Testis (tissue), 3 donors: ENCODE results near the gene PSENEN. TPM values are rescaled to one million over a fixed set of nuclear protein-coding genes. Genes with fewer than 3 reads are reported as not detected.

Source experiments
- DNase-seq: peaks from one replicate; pipeline ENCODE4 v3.0.0-alpha.2; 2019
- H3K27ac ChIP-seq, 2 donors: fragments of 200-600 bp; sonication (generic); one replicate each; pipeline ENCODE4 v1.5.1; 2019
- H3K27me3 ChIP-seq: fragments of 200-600 bp; sonication (generic); one replicate; pipeline ENCODE4 v1.5.1; 2019
- H3K36me3 ChIP-seq: fragments of 200-600 bp; sonication (generic); one replicate; pipeline ENCODE4 v1.5.1; 2017; ENCODE audit warnings: low read depth; ENCODE audit errors: missing control alignments
- H3K4me1 ChIP-seq: fragments of 200-600 bp; sonication (generic); one replicate; pipeline ENCODE4 v1.5.1; 2019
- H3K4me3 ChIP-seq, 2 donors: fragments of 200-600 bp; sonication (generic); one replicate each; pipeline ENCODE4 v1.5.1; 2017 to 2019
- H3K9me3 ChIP-seq: fragments of 200-600 bp; sonication (generic); one replicate; pipeline ENCODE4 v1.5.1; 2017
- CTCF ChIP-seq, 3 experiments: fragments of 450-650 bp in 2 of 3; fragments of 200-600 bp in 1 of 3; sonication (generic) in 1 of 3; IDR thresholded peaks; one replicate each; pipeline ENCODE4 v1.5.1; 2016 to 2019; ENCODE audit warnings: antibody characterized with exemption in 3 of 3, mild to moderate bottlenecking in 2 of 3, moderate library complexity in 1 of 3
- POLR2A ChIP-seq: fragments of 450-650 bp; IDR thresholded peaks from one replicate; pipeline ENCODE4 v1.6.1; 2017; ENCODE audit warnings: antibody characterized with exemption, mild to moderate bottlenecking, moderate library complexity
- WGBS, 2 donors: methylation state at CpG; one replicate each; pipeline ENCODE4 v1.1.5; 2018; 5-methylcytosine and 5-hydroxymethylcytosine counted together
- intact Hi-C: fragments of 100-400 bp; cut with DNase I; formaldehyde crosslinking; loops from one replicate; pipeline ENCODE4 v1.15.1; 2023; ENCODE audit warnings: low total_unique reads
- polyA plus RNA-seq: library from polyadenylated mRNA; stranded (reverse); fragments of 350-450 nt; fragmentation: Illumina TruSeq; extraction: RNeasy Lipid Tissue Mini Kit (QIAGEN cat#74804); gene quantifications from one replicate; pipeline ENCODE4 v1.2.3, GENCODE V29; 2014; ENCODE audit warnings: low read depth, low replicate concordance; ENCODE audit not compliant: insufficient read depth
- total RNA-seq, 2 donors: library from RNA; depleted of rRNA; stranded (reverse); fragments of >200 nt; gene quantifications; one replicate each; pipeline ENCODE4 v1.2.3, GENCODE V29; 2016

Gene PSENEN
- total and polyA plus RNA-seq, 3 donors from 2014 or later: 100 to 303 (median 121) TPM

GRCh38 chr19:35712567-35713505 lies 32.6 kb upstream of the PSENEN start:
- no peak for TF ChIP-seq POLR2A
- no peak for TF ChIP-seq CTCF (IDR thresholded peaks at IDR 0.05)
- Histone ChIP-seq H3K4me1 (peaks cover 10% of the 10 kb centered on the region), H3K4me3 (no peak overlapping the region), H3K36me3 (no peaks in the 10 kb centered on the region), H3K9me3 (no peaks in the 10 kb centered on the region), H3K27ac (no peak overlapping the region), H3K27me3 (no peaks in the 10 kb centered on the region)
- intact Hi-C loops: loop anchor here (10.0 kb wide), 1 partner anchor 168 kb away; the partner anchor contains the start of gene TMEM147
- WGBS, 2 donors: 80 to 82% methylated on average over 9 to 11 of the region's 11 CpGs
- no peak for DNase-seq

GRCh38 chr19:35713506-35713850 lies 32.0 kb upstream of the PSENEN start:
- no peak overlapping the region for H3K4me3 ChIP-seq
- no peak overlapping the region for H3K27ac ChIP-seq
- H3K27me3 ChIP-seq: no peaks in the 10 kb centered on the region
- DNase-seq: no peak
- intact Hi-C loops: loop anchor here (10.0 kb wide), 1 partner anchor 169 kb away; the partner anchor contains the start of gene TMEM147
- H3K4me1 ChIP-seq: peaks cover 10% of the 10 kb centered on the region
- WGBS, 2 donors: 80 to 94% methylated on average over 2 of the region's 2 CpGs
- H3K36me3 ChIP-seq: no peaks in the 10 kb centered on the region
- TF ChIP-seq POLR2A (no peak), CTCF (IDR thresholded peaks at IDR 0.05) (no peak)
- H3K9me3 ChIP-seq: no peaks in the 10 kb centered on the region

GRCh38 chr19:35713904-35714495 lies 31.5 kb upstream of the PSENEN start:
- no peak for TF ChIP-seq POLR2A
- no peak for TF ChIP-seq CTCF (IDR thresholded peaks at IDR 0.05)
- Histone ChIP-seq H3K36me3 (no peaks in the 10 kb centered on the region), H3K27me3 (no peaks in the 10 kb centered on the region), H3K27ac (no peak overlapping the region), H3K4me3 (no peak overlapping the region), H3K9me3 (no peaks in the 10 kb centered on the region), H3K4me1 (peaks cover 12% of the 10 kb centered on the region)
- no peak for DNase-seq
- WGBS, 2 donors: 79 to 89% methylated on average over 10 to 12 of the region's 12 CpGs
- intact Hi-C loops: loop anchor here (10.0 kb wide), 1 partner anchor 169 kb away; the partner anchor contains the start of gene TMEM147

- H3K4me1 ChIP-seq: peaks cover 20% of the 10 kb centered on the region
- no peaks in the 10 kb centered on the region for H3K9me3 ChIP-seq
- no peak overlapping the region for H3K4me3 ChIP-seq
- intact Hi-C loops: loop anchor here (10.0 kb wide), 1 partner anchor 170 kb away; the partner anchor contains the start of gene TMEM147
- no peaks in the 10 kb centered on the region for H3K27me3 ChIP-seq
- H3K27ac ChIP-seq: no peak overlapping the region
- TF ChIP-seq POLR2A (no peak), CTCF (IDR thresholded peaks at IDR 0.05) (no peak)
- WGBS, 2 donors: 70 to 78% methylated on average over 10 to 14 of the region's 14 CpGs
- no peak for DNase-seq
- no peaks in the 10 kb centered on the region for H3K36me3 ChIP-seq
Observed at GRCh38 chr19:35714601-35715354, 30.7 kb upstream of the PSENEN start.
